Uterus (tissue), 2 donors: ENCODE data around the gene SZT2.

Source experiments
- CTCF ChIP-seq, 4 experiments: fragments of 200-600 bp in 2 of 4; fragments of 450-650 bp in 2 of 4; sonication (generic) in 2 of 4; IDR thresholded peaks; one replicate each; pipeline ENCODE4 v1.5.1; 2016 to 2019; ENCODE audit warnings: antibody characterized with exemption in 4 of 4, mild to moderate bottlenecking in 2 of 4, moderate library complexity in 1 of 4
- POLR2A ChIP-seq, 2 donors: fragments of 450-650 bp; IDR thresholded peaks; one replicate each; pipeline ENCODE4 v1.6.1; 2016; ENCODE audit warnings: antibody characterized with exemption in 2 of 2, mild to moderate bottlenecking in 1 of 2, moderate library complexity in 1 of 2

DNA sequence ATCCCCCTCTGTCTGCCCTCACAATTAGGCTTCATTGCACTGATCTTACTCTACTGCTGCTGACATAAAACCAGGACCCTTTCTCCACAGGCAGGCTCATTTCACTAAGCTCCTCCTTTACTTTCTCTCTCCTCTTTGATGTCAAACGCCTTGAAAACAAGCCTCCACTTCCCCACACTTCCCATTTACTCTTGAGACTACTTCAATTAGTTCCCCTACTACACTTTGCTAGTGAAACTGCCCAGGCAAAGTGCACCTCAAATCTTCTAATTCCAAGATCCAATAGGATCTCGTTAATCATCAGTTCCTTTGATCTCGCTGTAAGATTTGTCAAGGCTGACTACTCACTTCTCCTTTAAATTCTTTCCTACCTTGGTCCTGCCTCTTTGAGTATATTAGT lies 36.8 kb upstream of the SZT2 start:
- TF ChIP-seq CTCF (IDR thresholded peaks at IDR 0.05) (no peak), POLR2A (IDR thresholded peaks at IDR 0.05) (no peak)
